Memory B cell (primary cell): ENCODE results near the gene RPUSD1.
A peak's percentile ranks its signal among the peaks of the same experiment; 100 is the strongest.

Experiments used
- ATAC-seq: fragments of 150-1000 bp; cut with Tn5 transposase; 2 replicates; pipeline ENCODE4 v1.10.0; 2021; ENCODE audit warnings: low read depth, mild to moderate bottlenecking, moderate library complexity
- DNase-seq, 2 donors: peaks; one replicate each; pipeline ENCODE4 v3.0.0; 2022; ENCODE audit warnings: low spot score in 2 of 2
- H3K27ac Mint-ChIP-seq: one replicate; pipeline ENCODE4 v1.8.0; 2022; ENCODE audit warnings: mild to moderate bottlenecking, moderate library complexity, mixed read lengths
- H3K27me3 Mint-ChIP-seq: one replicate; pipeline ENCODE4 v1.8.0; 2022; ENCODE audit warnings: mixed read lengths
- H3K36me3 Mint-ChIP-seq: one replicate; pipeline ENCODE4 v1.8.0; 2022; ENCODE audit warnings: mild to moderate bottlenecking, mixed read lengths
- H3K4me1 Mint-ChIP-seq: one replicate; pipeline ENCODE4 v1.8.0; 2022; ENCODE audit warnings: mixed read lengths
- H3K4me3 Mint-ChIP-seq: one replicate; pipeline ENCODE4 v1.8.0; 2022; ENCODE audit warnings: mild to moderate bottlenecking, moderate library complexity, mixed read lengths
- H3K9me3 Mint-ChIP-seq: one replicate; pipeline ENCODE4 v1.8.0; 2022; ENCODE audit warnings: mixed read lengths

Gene RPUSD1

GRCh38 chr16:789191-789850, 1.1 kb upstream of the RPUSD1 start:
- peaks cover 6% of the 10 kb centered on the region for H3K4me1 Mint-ChIP-seq
- H3K36me3 Mint-ChIP-seq, result peaks cover 9% of the 10 kb centered on the region
- DNase-seq (no peak), ATAC-seq (no peak)
- H3K27me3 Mint-ChIP-seq, result no peaks in the 10 kb centered on the region
- H3K27ac Mint-ChIP-seq, result no peak overlapping the region
- H3K9me3 Mint-ChIP-seq, result no peaks in the 10 kb centered on the region
- peak overlapping the region; percentile 46 for H3K4me3 Mint-ChIP-seq

GRCh38 chr16:788399-789126, 382 bp upstream of the RPUSD1 start, which contains the start of gene CHTF18:
Gene CHTF18 (plus strand): TSS chr16:788620. CDS start chr16:788685, 65 bp downstream.
- H3K4me1 Mint-ChIP-seq, result peaks cover 6% of the 10 kb centered on the region
- DNase-seq (peak; percentile 85 to 93), ATAC-seq (peak; percentile 95)
- no peaks in the 10 kb centered on the region for H3K27me3 Mint-ChIP-seq
- H3K4me3 Mint-ChIP-seq, result peak within 1 kb of the TSS; percentile 85
- no peaks in the 10 kb centered on the region for H3K9me3 Mint-ChIP-seq
- peaks cover 9% of the 10 kb centered on the region for H3K36me3 Mint-ChIP-seq
- H3K27ac Mint-ChIP-seq, result no peak within 1 kb of the TSS

- Mint-ChIP-seq H3K4me3 (peak overlapping the region; percentile 85), H3K36me3 (peaks cover 9% of the 10 kb centered on the region), H3K4me1 (peaks cover 6% of the 10 kb centered on the region), H3K9me3 (no peaks in the 10 kb centered on the region), H3K27ac (no peak overlapping the region), H3K27me3 (peaks cover 4% of the 10 kb centered on the region)
- ATAC-seq (no peak), DNase-seq (no peak)
Measured at GRCh38 chr16:787321-787966, 737 bp downstream of the RPUSD1 start.

- Mint-ChIP-seq H3K9me3 (no peaks in the 10 kb centered on the region), H3K36me3 (no peaks in the 10 kb centered on the region), H3K27me3 (peaks cover 8% of the 10 kb centered on the region), H3K4me3 (peak overlapping the region; percentile 59), H3K4me1 (peaks cover 6% of the 10 kb centered on the region), H3K27ac (no peak overlapping the region)
- peak; percentile 27 for ATAC-seq
- peak; percentile 75 to 81 for DNase-seq
Measured at GRCh38 chr16:785563-786535, 2.3 kb downstream of the RPUSD1 start.

GRCh38 chr16:784431-784830, 3.8 kb downstream of the RPUSD1 start:
- Mint-ChIP-seq H3K9me3 (no peaks in the 10 kb centered on the region), H3K27ac (no peak overlapping the region), H3K36me3 (no peaks in the 10 kb centered on the region), H3K27me3 (peaks cover 15% of the 10 kb centered on the region), H3K4me3 (no peak overlapping the region), H3K4me1 (peaks cover 6% of the 10 kb centered on the region)
- DNase-seq (no peak), ATAC-seq (no peak)

- Mint-ChIP-seq H3K27ac (no peak overlapping the region), H3K27me3 (peaks cover 15% of the 10 kb centered on the region), H3K9me3 (no peaks in the 10 kb centered on the region), H3K36me3 (no peaks in the 10 kb centered on the region), H3K4me3 (no peak overlapping the region), H3K4me1 (peaks cover 6% of the 10 kb centered on the region)
- no peak for ATAC-seq
- DNase-seq, result no peak
Measured at GRCh38 chr16:783404-784161, 4.6 kb downstream of the RPUSD1 start.

GRCh38 chr16:782766-783403, 5.3 kb downstream of the RPUSD1 start:
- Mint-ChIP-seq H3K9me3 (no peaks in the 10 kb centered on the region), H3K4me3 (no peak overlapping the region)
- ATAC-seq, result no peak

GRCh38 chr16:782258-782657, 5.9 kb downstream of the RPUSD1 start:
- Mint-ChIP-seq H3K27ac (no peak overlapping the region), H3K9me3 (no peaks in the 10 kb centered on the region), H3K4me1 (peaks cover 6% of the 10 kb centered on the region), H3K27me3 (peaks cover 17% of the 10 kb centered on the region), H3K4me3 (no peak overlapping the region), H3K36me3 (no peaks in the 10 kb centered on the region)
- DNase-seq (no peak), ATAC-seq (no peak)

More at GRCh38 chr16:782766-783403, 5.3 kb downstream of the RPUSD1 start:
- Mint-ChIP-seq H3K36me3 (no peaks in the 10 kb centered on the region), H3K4me1 (peaks cover 6% of the 10 kb centered on the region), H3K27ac (no peak overlapping the region), H3K27me3 (peaks cover 15% of the 10 kb centered on the region)
- no peak for DNase-seq

- no peaks in the 10 kb centered on the region for H3K9me3 Mint-ChIP-seq
- H3K36me3 Mint-ChIP-seq, result no peaks in the 10 kb centered on the region
- H3K27me3 Mint-ChIP-seq, result peaks cover 17% of the 10 kb centered on the region
- DNase-seq (no peak), ATAC-seq (no peak)
- no peak overlapping the region for H3K4me3 Mint-ChIP-seq
- no peak overlapping the region for H3K27ac Mint-ChIP-seq
- peaks cover 2% of the 10 kb centered on the region for H3K4me1 Mint-ChIP-seq
Measured at GRCh38 chr16:781346-782010, 6.7 kb downstream of the RPUSD1 start.

- Mint-ChIP-seq H3K27ac (no peak overlapping the region), H3K4me3 (no peak overlapping the region), H3K4me1 (no peaks in the 10 kb centered on the region), H3K36me3 (no peaks in the 10 kb centered on the region), H3K9me3 (no peaks in the 10 kb centered on the region), H3K27me3 (peaks cover 17% of the 10 kb centered on the region)
- ATAC-seq, result no peak
- DNase-seq, result no peak
Measured at GRCh38 chr16:780296-780695, 7.9 kb downstream of the RPUSD1 start.

- DNase-seq (no peak), ATAC-seq (no peak)
- Mint-ChIP-seq H3K27ac (no peak overlapping the region), H3K4me1 (no peaks in the 10 kb centered on the region), H3K27me3 (peaks cover 17% of the 10 kb centered on the region), H3K4me3 (no peak overlapping the region), H3K9me3 (no peaks in the 10 kb centered on the region), H3K36me3 (no peaks in the 10 kb centered on the region)
Measured at GRCh38 chr16:779561-779960, 8.6 kb downstream of the RPUSD1 start.

- DNase-seq (no peak), ATAC-seq (no peak)
- H3K27me3 Mint-ChIP-seq, result peaks cover 17% of the 10 kb centered on the region
- H3K4me3 Mint-ChIP-seq, result no peak overlapping the region
- no peaks in the 10 kb centered on the region for H3K9me3 Mint-ChIP-seq
- no peaks in the 10 kb centered on the region for H3K36me3 Mint-ChIP-seq
- no peaks in the 10 kb centered on the region for H3K4me1 Mint-ChIP-seq
- H3K27ac Mint-ChIP-seq, result no peak overlapping the region
Measured at GRCh38 chr16:778909-779527, 9.2 kb downstream of the RPUSD1 start.
